Measurements from ENCODE around the gene IGF2BP2.
"Not testable (repeated sequence)": the region's sequence is repeated elsewhere in the genome, so short reads cannot be mapped to it uniquely, and the experiment has no call there.

IGF2BP2 gene

GRCh38 chr3:185658943-185659342, 165.9 kb downstream of the IGF2BP2 start:
- DNase-seq: no peak

DNA sequence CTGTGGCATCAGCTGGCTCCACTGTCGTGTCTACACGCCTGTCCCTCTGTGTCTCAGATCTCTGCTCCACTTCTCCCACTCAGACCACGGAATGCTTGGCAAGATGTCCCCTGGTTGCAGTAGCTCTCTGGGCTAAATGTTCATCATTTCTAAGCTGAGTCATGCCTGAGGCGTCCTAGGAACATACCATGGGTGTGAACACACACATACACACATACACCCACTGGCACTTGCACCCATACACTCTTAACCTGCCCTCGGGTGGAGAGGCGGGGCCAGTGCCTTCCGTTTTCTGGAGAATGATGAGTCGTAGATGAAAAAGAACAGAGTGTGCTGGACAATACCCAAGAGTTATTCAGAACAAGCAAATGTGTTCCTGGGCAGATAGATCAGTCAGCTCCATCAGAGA, 166.3 kb downstream of the IGF2BP2 start:
- no peak for DNase-seq

GRCh38 chr3:185657691-185658503, 166.9 kb downstream of the IGF2BP2 start:
- DNase-seq: no peak

- no peak for DNase-seq
Measured at GRCh38 chr3:185657211-185657610, 167.6 kb downstream of the IGF2BP2 start.

DNA sequence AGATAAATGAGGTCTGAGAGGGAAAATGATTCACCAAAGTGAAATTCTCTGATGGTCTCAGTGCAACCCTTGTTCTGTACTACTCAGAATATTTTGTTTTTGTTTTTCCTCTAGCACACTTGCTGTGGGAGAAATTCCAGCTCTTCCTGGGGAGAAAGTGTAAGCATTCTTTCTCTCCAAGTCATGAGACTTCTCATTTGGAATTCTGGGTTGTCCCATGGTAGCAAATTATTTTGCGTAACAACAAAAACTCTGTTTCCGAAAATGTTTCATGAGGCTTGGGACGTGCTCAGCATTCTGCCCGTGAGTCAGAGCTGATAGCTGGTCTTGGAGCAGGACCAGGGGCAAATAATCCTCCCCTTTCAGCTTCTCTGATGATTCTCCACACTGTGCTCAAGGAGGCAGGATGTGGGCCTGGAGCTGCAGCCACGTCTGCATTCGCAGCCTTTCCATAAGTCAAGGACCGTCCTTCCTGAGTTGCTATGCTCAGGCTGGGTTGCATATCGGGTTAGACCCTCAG, 168.5 kb downstream of the IGF2BP2 start:
- no peak for DNase-seq

DNA sequence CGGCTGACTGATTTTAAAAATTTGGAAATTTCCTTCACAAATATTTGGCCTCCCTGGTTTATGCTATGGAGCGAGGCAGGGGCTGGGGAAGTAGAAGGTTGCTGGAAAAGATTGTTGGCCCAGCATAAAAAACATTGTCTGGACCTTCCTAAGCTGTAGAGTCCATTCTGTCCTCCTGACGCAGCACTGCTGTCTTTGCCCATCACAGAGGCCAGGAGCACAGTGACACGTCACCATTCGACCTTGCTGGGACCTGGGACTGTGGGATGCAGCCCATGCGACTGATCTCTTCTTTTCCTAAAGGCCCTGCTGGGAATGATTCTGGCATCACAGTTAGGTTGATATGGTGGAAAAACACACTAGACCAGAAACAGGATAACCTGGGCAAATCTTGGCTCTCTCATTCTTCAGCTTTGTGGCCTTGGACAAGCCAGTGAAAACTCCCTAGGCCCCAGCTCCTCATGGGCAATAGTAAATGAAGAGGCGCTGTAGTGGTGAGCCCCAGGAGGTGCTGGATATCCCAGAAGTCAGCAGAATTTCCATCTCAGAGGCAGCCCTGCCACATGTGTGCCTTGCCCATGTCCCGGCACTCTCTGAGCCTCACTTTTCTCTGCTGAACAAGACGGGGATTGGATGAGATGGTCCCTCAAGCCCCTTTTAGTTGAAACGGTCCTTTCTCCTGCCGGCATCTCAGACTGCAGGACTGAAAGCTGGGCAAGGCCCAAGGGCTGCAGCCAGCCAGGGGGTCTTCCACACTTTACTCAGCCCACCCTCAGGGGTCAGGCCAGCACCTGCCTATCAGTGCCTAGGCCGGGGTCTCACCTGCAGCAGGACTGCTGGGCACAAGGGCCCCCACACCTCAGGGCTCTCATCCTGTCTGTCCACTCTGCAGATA, 169.2 kb downstream of the IGF2BP2 start:
- DNase-seq: no peak

DNA sequence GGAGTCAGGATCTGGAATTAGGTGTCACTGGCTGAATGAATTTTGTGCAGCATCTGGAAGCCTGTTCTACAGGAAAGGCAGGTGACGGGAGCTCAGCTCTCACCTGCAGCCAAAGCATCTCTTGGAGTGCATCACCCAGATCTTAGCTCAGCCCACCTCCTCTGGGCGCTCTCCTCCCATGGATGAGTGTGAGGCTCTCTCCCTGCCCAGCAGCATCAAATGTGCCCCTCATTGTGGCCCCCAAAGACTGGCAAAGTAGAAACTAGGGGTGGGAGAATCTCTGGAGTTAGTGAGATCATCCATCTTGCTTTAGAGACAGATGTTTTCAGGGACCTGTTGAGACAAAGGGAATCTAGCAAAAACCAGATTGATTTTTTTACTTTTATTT, 170.1 kb downstream of the IGF2BP2 start:
- no peak for DNase-seq

DNA sequence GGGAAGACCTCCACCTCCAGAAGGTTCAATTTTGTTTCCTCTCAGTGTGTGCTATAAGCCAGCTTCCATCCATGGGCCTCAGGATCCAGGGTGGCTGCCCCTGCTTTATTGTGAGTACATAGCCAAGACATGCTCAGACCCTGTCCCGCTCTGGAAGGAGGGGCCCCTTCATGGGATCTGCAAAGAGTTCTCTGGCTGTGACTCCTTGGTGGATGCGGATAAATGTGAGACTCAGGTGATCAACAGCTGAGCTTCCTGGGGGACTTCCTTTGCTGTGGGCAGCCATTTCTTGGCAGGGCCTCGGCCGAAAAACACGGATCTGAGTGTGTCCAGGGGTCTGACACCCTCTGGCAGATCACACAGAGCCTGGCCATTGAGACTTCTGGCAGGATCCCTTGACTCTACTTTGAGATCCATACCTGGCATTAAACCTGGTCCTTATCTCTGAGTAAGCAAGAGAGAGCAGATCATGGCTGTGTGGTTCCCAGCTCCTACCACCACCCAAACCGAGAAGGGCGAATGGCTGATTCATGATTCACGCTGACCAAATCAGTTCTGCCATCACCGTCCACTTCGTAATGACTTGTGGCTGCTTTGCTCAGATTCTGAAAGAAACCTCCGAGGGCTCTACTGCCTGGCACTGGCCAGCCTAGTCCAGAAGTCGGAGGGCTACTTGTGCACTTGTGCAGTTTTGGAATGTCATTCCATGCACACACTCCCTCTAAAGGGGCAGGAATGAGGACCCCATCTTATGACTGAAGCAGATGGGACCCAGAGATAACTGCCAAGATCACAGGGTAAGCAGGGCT, 170.7 kb downstream of the IGF2BP2 start:
- DNase-seq: no peak

GRCh38 chr3:185651971-185652370, 172.9 kb downstream of the IGF2BP2 start:
- no peak for DNase-seq

GRCh38 chr3:185649414-185649813, 175.4 kb downstream of the IGF2BP2 start:
- no peak for DNase-seq

GRCh38 chr3:185648396-185648795, 176.4 kb downstream of the IGF2BP2 start:
- no peak for DNase-seq

GRCh38 chr3:185647880-185648210, 177.0 kb downstream of the IGF2BP2 start:
- no peak for DNase-seq

DNA sequence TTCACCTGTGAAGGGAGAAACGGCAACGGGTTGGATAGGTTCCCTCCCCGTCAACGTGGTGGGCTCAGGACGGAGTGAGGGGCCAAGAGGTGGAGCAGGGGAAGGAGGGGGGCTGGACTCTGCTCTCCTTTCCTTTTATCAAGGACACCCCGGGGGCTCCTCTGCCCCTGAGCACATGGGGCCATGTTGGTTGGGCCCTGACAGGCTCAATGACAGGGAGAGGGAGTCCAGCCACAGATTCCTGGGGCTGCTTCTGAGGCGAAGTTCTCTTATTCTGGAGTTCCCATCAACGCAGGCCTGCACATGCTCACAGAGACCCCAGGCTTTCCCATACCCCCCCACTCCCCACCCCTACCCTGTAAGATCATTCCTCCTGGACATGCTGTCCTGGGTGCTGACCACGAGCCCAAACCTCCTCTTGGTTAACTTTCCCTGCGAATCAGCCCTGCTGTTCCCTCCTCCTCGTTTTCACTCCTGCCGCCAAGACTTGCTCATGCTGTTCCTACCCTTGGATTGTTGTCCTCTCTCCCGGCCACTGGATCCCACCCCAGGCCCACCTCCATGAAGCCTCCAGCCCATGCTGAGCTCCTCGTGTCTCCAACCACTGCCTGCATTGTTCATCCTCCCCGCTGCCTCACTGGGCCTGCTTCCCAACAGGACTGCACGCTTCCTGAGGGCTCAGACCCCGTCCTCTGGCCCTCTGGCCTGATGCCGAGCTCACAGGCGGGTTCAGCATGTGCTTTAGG, 177.5 kb downstream of the IGF2BP2 start:
- no peak for DNase-seq

GRCh38 chr3:185646382-185647133, 178.3 kb downstream of the IGF2BP2 start:
- no peak for DNase-seq

- no peak for DNase-seq
Measured at GRCh38 chr3:185645596-185646381, 179.1 kb downstream of the IGF2BP2 start.

DNA sequence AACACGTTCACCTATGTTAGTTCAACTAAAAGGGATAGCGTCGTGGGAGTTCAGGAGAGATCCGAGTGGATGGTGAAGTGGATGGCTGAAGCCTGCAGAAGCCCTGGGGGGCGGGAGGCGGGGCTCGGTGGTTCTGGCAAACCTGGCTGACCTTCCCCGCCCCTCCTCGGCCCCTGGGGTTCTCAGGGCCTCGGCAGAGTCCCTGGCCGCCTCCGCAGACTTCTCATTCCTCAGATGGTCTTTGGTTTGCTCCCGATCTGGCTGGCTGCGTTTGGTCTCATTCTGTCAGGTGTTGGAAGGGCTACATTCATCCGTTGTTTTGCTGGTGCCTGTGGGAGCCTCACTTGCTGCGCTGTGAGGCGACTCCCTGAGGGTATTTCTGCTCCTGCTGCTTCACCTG, 179.7 kb downstream of the IGF2BP2 start:
- DNase-seq: not testable (repeated sequence)

DNA sequence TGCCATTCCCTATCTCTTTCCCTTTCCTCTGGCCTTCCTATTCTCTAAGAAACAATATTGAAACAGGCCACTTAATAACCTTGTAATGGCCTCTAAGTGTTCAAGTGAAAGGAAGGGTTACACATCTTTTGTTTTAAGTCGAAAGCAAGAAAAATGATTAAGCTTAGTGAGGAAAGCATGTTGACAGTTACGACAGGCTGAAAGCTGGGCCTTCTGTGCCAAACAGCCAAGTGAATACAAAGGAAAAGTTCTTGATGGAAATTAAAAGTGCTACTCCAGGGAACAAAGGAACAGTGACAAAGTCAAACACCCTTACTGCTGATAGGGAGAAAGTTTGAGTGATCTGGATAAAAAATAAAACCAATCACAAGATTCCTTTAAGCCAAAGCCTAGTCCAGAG, 184.5 kb downstream of the IGF2BP2 start:
- DNase-seq: no peak

- DNase-seq: no peak
Measured at GRCh38 chr3:185639632-185640206, 185.1 kb downstream of the IGF2BP2 start.

DNA sequence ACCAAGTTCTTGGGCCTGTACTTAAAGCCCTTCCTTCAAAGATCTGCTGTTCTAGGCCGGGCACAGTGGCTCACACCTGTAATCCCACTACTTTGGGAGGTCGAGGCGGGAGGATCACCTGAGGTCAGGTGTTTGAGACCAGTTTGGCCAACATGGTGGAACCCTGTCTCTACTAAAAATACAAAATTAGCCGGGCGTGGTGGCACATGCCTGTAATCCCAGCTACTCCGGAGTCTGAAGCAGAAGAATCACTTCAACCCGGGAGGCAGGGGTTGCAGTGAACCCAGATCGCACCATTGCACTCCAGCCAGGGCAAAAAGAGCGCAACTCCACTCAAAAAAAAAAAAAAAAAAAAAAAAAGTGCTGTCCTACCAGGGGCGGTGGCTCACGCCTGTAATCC, 186.2 kb downstream of the IGF2BP2 start:
- not testable (repeated sequence) for DNase-seq

DNA sequence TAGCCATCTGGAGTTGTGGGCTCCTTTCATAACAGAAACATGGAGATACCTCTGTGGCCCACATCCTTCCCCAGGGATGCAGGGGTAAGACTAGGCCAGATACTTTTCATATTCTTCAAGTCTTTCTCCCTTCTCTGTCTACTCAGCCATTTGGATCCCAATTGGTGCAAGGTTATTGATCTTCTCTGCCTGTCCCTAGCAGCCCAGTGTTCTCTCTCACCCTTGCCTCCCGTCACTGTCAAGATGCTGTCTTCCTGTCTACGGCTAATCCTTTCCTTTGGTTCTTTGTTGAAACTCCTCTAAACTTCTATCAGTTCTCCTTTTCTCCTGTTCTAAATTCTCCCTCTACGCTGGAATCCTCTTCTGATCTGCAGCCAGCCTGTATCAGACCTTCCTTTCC, 187.5 kb downstream of the IGF2BP2 start:
- DNase-seq: no peak

All from NCI-H187 (cell line).